NCI-H128 (cell line): ENCODE measurements around the gene PRRT3.

Source experiments
- DNase-seq: peaks from one replicate; lab custom pipeline; 2025; ENCODE audit not compliant: unreplicated experiment; lab: John Stamatoyannopoulos, UW

The PRRT3 gene

DNA sequence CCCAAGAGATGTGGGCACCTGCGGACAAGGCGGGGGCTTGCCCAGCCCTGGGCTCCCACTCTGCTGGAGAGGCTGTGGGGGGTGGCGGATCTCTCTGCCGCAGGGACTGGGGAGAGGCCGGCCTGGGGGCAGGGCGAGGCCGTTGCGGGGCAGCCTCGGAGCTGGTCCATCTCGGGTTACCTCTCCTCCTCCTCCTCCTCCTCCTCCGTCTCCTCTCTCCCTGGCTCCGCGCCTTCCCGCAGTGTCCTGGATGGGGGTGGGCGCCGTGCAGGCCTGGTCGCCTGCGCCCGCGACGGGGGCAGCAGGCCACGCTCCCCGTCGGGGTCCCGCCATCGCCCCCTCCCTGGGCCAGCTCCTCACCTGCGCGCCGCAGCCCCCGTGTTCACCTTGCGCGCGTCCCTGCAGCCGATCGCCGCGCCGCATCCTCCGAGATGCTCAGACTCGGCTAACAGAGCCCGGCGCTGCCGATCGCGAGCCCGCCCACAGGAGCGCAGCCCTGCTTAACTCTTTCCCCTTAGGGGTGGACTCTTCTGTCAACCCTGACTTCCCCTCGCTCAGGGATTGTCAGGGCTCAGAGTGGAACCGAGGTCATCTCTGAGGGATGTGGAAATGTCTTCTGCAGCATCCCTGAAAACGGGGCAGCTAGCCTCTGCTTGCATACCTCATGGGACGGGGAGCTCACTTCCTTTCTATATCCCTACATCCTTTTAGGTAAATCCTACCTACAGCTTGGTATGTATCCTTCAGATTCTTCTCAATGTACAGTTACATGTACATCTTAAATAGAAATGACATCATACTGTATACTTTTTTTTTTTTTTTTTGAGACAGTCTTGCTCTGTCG, at the start of gene PRRT3:
Gene PRRT3, minus strand, starts transcription at position 447 of the 844 bp plus-strand sequence. CDS start 2,293 bp downstream, outside the sequence.
- DNase-seq: peak; percentile 15

DNA sequence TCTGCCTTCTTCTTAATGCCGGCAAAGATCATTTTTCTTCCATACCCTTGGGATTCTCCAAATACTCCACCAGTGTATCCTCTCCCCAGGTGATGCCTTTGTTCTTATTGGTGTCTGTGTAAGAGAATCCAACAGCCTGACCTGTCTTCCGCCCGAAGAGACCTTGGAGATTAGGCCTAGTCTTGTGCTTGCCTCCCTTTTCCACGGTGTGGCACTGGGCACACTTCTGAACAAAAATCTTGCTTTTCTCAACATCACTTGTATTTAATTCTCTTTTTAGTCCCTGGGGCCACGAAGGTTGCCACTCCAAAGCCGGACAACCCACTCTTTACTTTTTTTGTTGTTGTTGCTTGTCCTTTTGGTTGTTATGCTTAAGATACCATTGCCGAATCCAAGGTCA, 48.5 kb upstream of the PRRT3 start:
- no peak for DNase-seq

DNA sequence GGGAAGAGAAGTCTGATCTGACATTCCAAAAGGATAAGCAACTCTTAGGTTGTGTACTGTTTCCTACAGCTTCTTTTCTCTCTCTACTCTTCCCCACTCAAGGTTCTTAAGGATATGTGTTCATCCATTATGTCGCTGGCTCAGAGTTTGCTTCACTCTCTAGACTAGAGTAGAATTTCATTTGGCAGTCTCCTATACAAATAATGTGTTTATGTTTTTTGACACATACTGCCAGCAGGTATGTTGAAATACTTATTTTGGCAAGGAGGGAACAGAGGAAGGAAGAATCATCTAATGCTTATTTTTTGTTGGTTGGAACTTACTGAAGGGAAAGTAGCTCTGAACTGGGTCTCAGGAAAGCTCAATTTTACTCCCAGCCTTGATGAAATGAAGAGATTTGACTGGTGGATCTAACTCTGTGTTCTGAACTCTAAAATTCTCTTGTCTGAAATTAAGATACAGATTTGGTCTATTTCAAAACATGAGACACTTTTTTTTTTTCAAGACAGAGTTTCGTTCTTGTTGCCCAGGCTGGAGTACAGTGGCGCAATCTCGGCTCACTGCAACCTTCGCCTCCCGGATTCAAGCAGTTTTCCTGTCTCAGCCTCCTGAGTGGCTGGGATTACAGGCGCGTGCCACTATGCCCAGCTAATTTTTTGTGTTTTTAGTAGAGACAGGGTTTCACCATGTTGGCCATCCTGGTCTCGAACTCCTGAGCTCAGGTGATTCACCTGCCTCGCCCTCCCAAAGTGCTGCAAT, 42.1 kb upstream of the PRRT3 start:
- DNase-seq: no peak

DNA sequence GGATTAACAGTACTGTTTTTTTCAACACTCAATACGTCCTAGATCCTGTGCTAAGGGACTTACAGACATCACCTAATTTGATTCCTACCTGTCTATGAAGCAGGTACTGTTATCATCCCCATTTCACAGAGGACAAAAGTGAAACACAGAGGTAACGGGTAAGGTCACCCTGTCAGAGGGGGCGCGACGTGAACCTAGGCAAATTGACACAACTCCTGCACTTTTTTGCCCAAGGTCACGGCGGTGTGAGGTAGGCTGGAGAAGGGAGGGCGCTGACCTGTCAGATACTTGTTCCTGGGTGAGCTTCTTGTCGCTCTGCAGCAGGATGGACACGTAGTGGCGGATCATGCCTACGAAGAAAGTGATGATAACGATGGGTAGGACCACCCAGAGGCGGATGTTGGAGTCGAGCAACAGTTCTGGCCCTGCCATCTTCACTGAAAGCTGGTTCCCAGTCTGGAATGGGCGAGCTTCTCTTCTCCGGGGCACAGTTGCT, 34.1 kb upstream of the PRRT3 start:
- DNase-seq: no peak

DNA sequence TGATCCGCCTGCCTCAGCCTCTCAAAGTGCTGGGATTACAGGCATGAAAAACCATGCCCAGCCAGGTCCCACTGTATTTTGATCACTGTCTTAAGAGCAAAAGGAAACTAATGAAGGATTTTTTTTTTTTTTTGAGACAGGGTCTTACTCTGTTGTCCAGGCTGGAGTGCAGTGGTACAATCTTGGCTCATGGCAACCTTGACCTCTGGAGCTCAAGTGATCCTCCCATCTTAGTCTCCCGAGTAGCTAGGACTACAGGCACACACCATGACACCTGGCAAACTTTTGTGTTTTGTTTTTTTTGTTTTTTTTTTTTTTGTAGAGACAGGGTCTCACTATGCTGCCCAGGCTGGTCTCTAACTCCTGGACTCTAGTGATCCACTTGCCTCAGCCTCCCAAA, 28.0 kb upstream of the PRRT3 start:
- no peak for DNase-seq

DNA sequence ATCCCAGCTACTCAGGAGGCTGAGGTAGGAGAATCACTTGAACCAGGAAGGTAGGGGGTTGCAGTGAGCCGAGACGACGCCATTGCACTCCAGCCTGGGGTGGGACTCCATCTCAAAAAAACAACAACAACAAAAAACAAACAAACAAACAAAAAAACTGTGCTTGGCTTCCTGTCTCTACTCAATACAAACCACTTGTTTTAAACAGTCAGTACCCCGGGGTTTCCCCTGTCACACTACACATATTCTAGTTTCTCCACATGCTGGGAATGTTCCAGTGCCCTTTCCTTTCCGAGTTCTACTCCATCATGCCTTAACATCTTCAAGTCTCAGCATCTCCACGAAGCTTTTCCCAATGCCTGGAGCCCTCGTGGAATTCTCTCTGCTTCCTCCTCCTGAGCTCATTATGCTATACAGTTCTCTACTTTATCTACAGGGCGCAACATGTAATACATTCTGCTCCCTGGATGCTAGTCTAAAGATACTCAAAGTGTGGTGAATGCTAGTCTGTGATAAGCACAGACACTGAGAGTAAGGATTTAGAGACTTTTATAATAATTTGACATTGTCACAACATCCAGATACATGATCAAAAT, 26.6 kb upstream of the PRRT3 start:
- DNase-seq: no peak

DNA sequence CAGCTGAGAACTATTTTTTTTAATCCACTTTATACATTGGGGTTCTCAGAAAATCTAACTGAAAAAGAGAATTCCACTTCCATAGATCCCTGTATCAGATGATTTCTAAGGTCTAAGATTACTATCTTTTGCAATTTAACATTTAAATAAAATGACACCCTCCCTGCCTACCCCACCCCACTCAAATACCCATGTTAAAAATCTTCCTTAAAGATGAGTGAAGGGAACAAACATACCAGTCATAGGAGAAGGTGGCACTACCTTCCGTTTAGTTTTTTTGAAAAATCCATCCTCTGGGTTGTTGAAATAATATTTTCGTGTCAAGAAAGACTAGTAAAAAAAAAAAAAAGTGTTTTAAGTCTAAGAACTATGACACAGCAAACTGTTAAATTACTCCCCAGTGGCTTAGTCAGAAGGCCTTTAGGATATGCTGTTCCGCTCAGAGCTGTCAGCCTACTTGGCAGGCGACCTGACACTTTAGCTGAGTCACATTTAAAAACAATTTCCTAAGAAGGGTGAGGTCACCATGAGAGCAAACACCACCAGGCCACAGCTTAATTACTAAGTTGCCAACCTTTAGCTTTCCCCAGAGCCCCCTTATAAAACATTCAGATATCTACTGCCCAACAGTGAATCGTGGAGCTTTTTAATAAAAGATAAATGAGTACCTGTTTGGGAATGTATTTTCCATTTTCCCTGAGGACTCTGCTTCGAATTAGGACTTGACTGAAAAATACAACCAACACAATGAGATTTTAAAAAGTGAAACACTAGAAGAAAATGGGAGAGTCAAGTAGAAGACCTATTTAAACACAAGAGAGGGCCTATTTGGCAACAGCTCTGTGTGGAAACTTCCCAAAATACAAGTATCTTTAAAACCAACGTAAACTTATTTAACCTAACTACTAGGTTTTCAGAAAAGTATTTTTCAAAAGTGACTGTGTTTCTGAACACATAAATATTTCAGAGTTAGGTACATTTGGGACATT, 24.8 kb upstream of the PRRT3 start:
- no peak for DNase-seq

DNA sequence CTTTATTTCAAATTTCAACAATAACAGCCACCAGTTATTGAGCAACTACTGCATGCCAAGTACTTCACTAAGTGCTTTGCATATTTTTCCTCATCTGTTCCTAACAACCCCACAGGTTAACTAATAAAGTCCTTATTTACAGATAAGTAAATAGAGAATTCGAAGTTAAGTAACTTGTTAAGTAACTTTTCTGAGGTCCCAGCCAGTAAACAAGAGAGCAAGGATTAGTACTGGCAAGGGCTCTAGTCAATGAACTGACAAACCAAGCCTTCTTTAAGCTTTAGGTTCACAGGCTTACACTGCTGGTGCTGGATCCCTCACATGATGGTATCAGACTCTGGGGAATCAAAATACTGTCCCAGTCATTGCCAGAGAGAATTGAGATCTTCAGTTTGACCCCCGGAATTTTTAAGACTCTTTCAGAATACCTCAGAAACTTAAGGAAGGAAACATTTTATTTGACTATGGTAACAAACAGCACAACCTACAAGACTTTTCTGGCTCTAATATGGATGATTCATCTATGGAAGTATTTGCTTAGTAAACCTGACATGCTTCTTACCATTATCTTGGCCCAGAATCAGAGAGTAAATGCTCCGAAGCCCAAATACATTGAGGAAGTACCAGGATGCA, 17.9 kb upstream of the PRRT3 start:
- DNase-seq: no peak

DNA sequence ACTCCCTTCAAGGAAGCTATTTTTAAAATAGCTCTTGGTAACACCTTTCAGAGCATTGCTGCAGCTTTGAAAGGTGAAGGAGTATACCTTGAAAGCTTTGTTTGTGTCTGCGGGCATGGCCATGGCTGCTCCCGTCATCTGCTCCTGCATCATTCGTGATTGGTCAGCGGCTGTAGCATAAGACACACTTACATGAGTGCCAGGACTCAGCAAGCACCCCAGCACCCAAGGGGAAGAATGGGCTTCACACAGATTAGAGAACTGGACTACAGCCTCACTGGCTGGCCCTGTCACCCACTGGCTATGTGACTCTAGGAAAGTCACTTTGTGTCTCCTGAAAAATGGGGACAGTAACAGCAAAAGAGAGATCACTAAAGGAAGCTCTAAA, 17.4 kb upstream of the PRRT3 start:
- no peak for DNase-seq

DNA sequence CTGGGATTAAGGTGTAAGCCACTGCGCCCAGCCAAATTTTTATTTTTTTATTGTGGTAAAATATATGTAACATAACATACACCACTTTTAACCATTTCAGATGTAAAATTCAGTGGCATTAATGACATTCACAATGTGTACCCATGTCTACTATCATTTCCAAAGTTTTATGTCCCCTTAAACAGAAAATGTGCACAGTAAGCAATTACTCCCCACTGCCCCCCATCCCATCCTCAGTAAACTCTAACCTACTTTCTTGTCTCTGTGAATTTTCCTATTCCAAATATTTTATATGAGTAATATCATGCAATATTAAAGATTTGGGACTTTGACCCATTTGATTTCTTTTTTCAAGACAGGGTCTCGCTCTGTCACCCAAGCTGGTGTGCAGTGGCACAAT, 14.6 kb upstream of the PRRT3 start:
- DNase-seq: no peak

DNA sequence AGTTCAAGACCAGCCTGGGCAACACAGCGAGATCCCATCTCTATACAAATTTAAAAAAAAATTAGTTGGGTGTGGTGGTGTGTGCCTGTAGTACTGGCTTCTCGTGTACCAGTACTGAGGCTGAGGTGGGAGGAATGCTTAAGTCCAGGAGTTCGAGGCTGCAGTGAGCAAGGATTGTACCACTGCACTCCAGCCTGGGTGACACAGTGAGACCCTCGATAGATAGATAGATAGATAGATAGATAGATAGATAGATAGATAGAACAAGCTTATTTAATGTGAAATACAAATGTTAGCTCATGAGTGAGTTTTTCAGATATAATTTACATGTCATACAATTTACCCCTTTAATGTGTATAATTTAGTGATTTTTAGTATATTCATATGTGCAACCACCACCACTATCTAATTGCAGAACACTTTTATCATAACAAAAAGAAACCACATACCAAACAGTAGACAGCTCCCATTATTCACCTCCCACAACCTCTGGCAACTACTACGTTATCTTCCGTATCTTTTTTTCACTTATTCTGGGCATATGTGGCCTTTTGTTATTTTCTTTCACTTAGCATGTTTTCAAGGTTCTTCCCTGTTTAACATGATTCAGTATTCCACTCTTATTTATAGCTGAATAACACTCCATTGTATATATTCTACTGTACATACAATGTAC, 13.1 kb upstream of the PRRT3 start:
- DNase-seq: no peak

DNA sequence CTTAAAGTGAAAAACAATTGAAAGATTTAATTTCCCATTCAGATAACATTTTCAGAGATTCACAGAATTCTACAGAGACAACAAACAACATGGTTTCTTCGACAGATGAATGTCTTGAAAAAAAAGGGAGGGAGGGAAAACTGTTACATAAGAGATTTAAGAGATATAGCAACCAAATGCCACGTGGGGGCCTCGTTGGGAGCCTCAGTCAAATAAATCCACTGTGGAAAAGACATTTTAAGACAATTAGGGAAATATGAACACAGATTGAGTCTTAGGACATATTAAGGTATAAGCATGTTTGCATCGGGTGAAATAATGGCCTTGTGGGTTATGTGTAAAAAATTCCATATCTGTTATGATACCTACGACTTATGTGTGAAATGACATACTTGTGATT, 5.0 kb upstream of the PRRT3 start:
- DNase-seq: no peak

DNA sequence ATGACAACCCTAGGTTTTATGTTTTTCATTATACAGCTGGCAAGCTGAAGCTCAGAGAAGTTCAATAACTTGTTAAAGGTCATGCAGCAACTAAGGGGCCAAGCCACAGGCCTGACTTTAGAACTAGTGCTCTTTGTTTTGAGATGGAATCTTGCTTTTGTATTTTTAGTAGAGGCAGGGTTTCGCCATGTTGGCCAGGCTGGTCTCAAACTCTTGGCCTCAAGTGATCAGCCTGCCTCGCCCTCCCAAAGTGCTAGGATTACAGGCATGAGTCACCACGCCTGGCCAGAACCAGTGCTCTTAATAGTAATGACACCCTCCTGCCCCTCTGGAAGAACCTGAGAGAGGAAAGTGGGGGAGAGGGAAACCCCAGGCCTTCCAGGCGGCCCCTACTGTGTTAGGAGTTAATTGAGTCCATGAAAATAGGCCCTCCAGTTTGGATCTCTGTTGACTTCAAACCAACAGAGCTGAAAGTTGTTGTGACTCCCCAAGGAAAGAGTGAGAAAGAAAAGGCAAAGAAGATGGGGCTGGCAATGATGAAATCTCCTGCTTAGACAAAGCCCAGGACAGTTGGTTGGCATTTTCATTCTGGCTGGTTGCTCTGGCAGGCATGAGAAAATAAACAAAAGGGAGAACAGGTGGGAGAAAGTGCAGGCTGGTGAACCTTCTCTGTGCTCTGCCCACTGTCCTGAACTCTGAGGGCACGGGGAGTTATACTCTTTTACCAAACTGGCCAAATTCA, 3.6 kb upstream of the PRRT3 start:
- no peak for DNase-seq

DNA sequence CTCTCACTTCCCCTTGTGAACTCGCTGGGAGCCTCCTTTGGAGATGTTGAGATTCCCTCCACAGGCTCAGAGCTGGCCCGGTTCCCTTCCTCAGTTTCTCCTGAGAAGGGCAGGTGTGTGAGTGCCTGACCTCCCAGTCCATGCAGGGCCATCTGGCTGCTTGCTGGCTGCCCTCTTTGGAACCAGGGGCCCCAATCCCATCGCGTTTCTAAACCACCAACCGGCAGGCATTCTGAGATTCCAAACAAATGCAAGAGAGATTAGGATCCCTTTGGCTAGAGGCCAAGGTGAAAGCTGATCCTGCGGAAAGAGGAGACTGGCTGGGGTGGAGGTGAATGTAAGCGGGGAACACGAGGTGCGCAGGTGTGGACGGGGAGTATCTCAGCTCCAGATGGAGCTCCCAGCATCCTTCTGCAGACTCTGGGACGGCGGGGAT, 2.9 kb upstream of the PRRT3 start:
- DNase-seq: peak; percentile 82

DNA sequence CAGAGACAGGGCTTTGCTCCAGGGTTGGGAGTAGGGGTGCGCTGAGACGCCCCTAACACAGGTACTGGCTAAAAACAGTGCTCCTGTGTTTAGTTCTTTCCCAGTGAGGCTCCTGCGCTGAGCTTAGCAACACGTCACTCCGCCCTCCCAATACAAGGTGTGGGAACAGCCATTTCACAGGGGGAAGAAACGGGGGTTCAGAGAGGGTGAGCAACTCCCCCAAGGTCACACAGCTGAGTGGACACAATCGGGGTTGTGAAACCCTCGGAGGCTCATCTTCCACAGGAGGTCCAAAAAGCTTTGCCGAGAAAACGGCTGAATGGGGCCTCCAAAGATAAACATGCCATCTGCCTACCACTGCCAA, 628 bp downstream of the PRRT3 start:
- DNase-seq: no peak

DNA sequence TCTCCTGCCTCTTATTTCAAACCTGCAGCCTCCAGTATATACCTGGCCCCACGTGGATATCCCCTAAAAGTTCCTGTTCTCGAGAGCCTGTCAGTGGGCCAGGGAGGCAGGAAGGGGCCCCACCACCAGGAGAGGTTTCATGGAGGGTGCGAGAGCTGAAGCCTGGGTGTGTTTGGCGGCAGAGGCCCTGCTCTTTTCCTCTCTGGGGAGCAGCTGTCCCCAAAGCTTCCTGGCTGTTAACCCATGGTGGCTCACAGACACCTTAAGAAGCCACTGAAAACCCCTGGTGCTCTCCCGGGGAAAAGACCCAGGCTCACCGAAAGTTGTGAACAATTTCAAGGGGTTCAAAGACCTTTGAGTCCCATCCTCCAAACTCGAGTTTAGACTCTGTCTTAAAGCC, 1.1 kb downstream of the PRRT3 start:
- DNase-seq: no peak

DNA sequence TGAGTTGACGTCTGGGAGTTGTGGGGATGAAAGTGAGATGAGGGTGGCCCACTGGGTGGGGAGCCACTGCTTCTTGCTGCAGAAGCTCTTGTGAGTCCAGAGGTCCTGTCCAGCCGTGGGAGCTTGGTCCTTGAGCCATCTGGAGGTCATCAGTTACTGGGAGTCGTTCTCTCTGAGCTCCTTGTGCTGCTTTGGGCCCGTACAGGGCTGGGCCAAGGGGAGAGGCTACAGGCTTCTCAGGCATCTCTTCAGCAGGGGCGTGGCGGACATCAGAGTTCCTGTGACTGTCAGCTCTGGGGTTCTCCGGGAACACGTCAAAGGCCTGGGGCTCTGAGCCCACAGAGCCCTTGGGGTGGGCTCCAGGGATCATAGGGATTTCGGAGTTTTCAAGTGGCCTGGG, 2.6 kb downstream of the PRRT3 start:
- DNase-seq: no peak

DNA sequence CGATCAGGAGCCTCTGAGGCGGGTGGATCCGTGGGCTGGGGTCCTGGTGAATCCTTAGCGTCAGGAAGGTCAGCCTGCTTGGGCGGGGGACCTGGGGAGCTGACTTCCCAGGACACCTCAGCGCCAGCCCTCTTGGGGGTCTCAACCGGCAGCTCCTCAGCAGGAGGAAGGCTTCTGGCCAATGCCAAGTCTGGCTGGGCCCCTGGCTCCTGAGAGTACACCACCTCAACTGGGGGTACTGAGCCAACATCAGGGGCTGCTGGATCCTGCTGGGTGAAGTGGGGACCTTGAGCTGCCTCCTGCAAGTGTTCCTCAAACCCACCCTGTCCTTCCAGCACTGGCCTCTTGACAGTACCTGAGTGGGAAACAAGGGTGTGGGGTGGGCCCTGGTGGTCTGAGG, 3.1 kb downstream of the PRRT3 start:
- no peak for DNase-seq

DNA sequence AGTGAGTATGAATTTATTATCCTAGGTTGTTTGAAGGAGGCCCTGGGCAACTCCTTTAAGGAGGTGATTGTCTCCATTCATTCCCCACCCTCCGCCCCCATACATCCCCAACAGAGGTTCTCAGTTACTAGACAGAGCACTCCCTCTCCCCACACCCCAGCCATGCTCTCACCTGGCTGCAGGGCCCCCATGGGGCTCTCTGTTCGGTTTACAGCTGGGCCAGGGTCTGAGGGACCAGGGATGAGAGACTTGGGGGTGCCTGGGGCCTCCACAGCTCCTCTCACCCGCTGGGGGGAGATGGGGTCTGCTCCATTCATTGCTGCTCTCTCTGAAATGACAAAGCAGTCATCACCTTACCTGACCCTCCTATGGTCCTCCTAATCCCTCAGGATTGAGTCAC, 3.6 kb downstream of the PRRT3 start:
- no peak for DNase-seq
